HL-60 (cell line): Measurements from ENCODE around the gene ZNF521.

Experiments used
- DNase-seq, 2 experiments: peaks; one replicate each; pipeline ENCODE4 v3.0.0-alpha.2; 2010 to 2020; ENCODE audit warnings: low read depth in 1 of 2, low spot score in 1 of 2
- H3K27ac ChIP-seq: fragments of 250-450 bp; sonication (Bioruptor Pico); replicated peaks from 2 replicates; pipeline ENCODE4 v1.5.1; 2020; ENCODE audit warnings: mild to moderate bottlenecking, moderate library complexity
- H3K27me3 ChIP-seq: fragments of 250-450 bp; sonication (Bioruptor Pico); 2 replicates; pipeline ENCODE4 v1.5.1; 2021; ENCODE audit warnings: mild to moderate bottlenecking, moderate library complexity; ENCODE audit not compliant: insufficient read depth, poor library complexity, severe bottlenecking
- H3K4me3 ChIP-seq: replicated peaks from 2 replicates; pipeline ENCODE4 v1.5.1; 2011; ENCODE audit warnings: mild to moderate bottlenecking, control low read depth, low read length; ENCODE audit not compliant: insufficient read depth
- CTCF ChIP-seq: IDR thresholded peaks from one replicate; pipeline ENCODE4 v1.5.1; 2011; ENCODE audit warnings: low read length, control low read depth, inconsistent platforms; ENCODE audit not compliant: insufficient read depth
- GABPA ChIP-seq: IDR thresholded peaks from 2 replicates; pipeline ENCODE4 v1.6.1; 2012; ENCODE audit warnings: low read depth
- POLR2AphosphoS5 ChIP-seq: IDR thresholded peaks from 2 replicates; pipeline ENCODE4 v1.6.1; 2012; ENCODE audit warnings: low read depth
- REST ChIP-seq: IDR thresholded peaks from 2 replicates; pipeline ENCODE4 v1.6.1; 2012; ENCODE audit warnings: low read depth; ENCODE audit not compliant: insufficient replicate concordance
- SPI1 ChIP-seq: IDR thresholded peaks from 2 replicates; pipeline ENCODE4 v1.6.1; 2012; ENCODE audit warnings: low read depth, mild to moderate bottlenecking, borderline replicate concordance

The ZNF521 gene

DNA sequence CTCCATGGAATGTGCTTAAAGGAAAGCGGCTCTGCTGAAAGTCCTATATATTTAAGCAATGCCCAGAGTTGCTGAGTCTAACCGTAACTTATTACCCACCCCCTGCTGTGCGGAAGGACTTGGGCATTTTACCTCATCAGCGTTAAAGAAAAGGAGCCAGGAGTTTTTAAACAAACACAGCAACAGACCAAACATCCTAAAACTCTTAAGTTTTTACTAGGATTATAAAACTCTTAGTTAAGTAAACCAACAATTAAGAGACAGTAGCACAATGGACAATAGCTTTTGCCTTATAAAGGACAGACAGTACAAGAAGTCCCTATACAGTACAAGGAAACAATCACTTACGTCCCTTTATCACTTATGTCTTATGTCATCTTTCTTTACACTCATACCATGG is 90.2 kb downstream of the ZNF521 start:
- TF ChIP-seq POLR2AphosphoS5 (no peak), GABPA (no peak), SPI1 (no peak), CTCF (no peak), REST (no peak)
- H3K4me3 ChIP-seq = no peak overlapping the region
- peaks cover 3% of the 10 kb centered on the region for H3K27me3 ChIP-seq
- DNase-seq = no peak
- H3K27ac ChIP-seq = no peak overlapping the region

GRCh38 chr18:25256439-25256838 is 95.5 kb downstream of the ZNF521 start:
- H3K27me3 ChIP-seq = peaks cover 2% of the 10 kb centered on the region
- DNase-seq = no peak
- TF ChIP-seq REST (no peak), GABPA (no peak), POLR2AphosphoS5 (no peak), SPI1 (no peak), CTCF (no peak)
- no peak overlapping the region for H3K4me3 ChIP-seq
- no peak overlapping the region for H3K27ac ChIP-seq

GRCh38 chr18:25253779-25254178 is 98.2 kb downstream of the ZNF521 start:
- TF ChIP-seq POLR2AphosphoS5 (no peak), CTCF (no peak), GABPA (no peak), SPI1 (no peak), REST (no peak)
- DNase-seq = no peak
- no peak overlapping the region for H3K4me3 ChIP-seq
- H3K27me3 ChIP-seq = peaks cover 2% of the 10 kb centered on the region
- no peak overlapping the region for H3K27ac ChIP-seq
